T-helper 2 cell (primary cell): Measurements from ENCODE around the gene STAC3.

Source experiments
- DNase-seq, 5 experiments: peaks; one replicate each; pipeline versions ENCODE4 v3.0.0 to v3.0.0-alpha.2; 2012 to 2022

The STAC3 gene

DNA sequence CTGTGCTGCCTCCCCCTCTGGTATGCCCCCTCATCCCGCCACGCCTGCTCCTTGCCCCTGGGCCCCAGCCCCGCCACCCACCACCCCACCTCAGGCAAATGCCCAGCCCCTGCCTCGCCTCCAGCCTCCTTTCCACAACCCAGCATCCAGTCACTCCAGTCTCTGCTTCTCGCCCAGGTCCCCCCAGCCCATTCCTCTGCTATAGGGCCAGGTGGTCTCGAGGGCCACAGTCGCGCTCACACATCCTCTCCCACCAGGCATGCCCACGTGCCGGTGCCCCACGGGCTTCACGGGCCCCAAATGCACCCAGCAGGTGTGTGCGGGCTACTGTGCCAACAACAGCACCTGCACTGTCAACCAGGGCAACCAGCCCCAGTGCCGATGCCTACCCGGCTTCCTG is 40.5 kb downstream of the STAC3 start:
- no peak for DNase-seq

DNA sequence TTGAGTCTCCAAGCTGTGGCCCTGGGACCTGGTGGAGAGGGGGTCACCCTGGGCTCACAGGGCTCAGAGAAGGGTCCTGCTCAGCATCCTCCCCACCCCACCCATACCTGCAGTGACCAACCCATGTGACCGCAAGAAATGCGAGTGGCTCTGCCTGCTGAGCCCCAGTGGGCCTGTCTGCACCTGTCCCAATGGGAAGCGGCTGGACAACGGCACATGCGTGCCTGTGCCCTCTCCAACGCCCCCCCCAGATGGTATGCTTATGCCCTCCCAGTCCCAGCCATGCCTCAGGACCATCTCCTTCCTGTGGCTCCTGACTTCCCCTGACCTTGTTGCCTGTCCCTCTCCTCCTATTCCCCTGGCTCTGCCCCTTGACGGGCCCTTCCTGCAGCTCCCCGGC is 41.1 kb downstream of the STAC3 start:
- DNase-seq: no peak

DNA sequence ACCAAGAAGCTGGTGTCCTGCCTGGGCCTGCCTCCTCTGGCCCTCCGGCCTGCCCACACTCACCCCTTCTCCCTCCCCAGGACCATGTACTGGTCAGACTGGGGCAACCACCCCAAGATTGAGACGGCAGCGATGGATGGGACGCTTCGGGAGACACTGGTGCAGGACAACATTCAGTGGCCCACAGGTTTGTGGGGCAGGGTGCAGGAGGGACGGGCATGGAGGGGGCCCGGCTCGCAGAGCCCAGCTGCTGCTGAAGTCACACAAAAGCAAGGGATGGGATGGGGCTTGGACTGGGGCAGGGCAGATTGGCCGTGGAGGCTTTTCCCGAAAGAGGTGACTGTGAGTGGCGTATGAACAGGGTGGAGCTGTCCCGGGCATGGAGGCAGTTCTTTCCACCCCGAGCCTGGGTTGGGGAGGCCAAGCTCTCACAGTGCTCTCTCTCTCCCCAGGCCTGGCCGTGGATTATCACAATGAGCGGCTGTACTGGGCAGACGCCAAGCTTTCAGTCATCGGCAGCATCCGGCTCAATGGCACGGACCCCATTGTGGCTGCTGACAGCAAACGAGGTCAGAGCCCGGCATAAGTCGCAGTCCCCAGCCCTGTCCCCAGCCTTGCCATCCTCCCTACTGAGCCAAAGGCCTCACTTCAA is 42.2 kb downstream of the STAC3 start:
- no peak for DNase-seq

DNA sequence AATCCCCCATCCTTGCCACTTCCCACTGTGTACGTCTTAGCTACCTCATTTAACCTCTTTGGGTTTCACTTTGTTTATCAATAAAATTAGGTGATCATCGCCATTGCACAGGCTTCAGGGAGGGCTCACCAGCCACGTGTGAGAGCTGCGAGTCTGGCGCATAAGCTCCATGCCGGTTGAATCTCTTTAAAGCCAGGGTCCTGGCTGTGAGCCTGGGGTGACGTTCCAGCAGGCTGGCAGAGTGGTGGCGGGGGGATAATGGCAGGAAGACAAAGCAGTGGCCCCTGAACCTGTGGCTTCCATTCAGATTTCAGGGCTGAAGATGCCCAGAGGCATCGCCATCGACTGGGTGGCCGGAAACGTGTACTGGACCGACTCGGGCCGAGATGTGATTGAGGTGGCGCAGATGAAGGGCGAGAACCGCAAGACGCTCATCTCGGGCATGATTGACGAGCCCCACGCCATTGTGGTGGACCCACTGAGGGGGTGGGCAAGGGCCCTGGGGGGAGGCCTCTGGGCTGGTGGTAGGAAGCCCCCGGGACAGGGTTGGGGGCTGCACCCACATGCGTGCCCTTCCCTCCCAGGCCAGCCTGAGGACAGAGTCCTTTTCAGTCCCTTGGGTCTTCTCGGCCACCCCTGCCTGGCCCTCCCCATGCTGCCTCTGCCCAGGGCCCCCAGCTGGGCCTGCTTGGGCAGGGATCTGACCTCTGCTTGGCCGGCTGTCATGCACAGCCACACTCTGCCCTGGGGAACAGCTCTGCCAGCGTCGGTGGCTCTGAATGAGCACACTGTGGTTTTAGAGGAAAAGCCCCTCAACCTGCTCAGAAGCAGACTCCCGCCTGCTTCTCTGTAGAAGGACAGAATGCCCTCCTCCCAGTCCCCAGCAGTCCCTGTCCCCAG is 43.0 kb downstream of the STAC3 start:
- DNase-seq: no peak

DNA sequence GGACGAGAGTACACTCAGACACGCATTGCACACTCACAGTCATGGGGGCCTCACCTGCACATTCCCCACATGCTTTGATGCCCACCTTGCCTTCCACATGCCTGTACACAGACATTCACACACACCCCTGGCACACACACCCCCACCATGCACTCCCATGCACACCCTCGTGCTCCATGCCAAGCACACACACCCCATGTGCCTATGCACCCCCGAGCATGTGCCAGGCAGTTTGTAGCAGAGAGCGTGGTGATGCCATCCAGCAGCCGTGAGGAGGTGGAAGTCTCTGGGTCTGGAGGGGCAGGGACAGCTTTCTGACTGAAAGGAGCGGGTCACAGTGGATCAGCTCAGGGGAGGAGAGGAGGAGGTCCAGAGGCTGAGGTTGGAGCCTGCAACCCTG is 45.1 kb downstream of the STAC3 start:
- no peak for DNase-seq

DNA sequence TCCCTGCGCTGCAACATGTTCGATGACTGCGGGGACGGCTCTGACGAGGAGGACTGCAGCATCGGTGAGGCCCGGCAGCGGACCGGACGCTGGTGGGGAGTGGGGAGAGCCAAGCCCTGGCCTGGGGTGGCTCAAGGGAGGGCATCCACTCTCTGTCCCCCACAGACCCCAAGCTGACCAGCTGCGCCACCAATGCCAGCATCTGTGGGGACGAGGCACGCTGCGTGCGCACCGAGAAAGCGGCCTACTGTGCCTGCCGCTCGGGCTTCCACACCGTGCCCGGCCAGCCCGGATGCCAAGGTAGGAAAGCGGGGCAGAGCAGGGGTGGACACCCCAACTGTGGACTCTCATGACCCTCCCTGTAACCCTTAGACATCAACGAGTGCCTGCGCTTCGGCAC is 45.8 kb downstream of the STAC3 start:
- no peak for DNase-seq

DNA sequence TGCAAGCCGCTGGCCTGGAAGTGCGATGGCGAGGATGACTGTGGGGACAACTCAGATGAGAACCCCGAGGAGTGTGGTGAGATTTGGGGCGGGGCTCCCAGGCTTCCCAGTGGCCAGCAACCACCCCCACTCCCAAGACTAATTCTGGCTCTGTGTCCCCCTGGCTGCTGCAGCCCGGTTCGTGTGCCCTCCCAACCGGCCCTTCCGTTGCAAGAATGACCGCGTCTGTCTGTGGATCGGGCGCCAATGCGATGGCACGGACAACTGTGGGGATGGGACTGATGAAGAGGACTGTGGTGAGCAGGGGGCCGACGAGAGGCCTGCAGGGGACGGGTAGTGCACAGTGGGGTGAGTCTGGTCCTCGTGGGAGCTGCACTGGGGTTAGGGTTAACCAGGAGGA is 46.5 kb downstream of the STAC3 start:
- no peak for DNase-seq

DNA sequence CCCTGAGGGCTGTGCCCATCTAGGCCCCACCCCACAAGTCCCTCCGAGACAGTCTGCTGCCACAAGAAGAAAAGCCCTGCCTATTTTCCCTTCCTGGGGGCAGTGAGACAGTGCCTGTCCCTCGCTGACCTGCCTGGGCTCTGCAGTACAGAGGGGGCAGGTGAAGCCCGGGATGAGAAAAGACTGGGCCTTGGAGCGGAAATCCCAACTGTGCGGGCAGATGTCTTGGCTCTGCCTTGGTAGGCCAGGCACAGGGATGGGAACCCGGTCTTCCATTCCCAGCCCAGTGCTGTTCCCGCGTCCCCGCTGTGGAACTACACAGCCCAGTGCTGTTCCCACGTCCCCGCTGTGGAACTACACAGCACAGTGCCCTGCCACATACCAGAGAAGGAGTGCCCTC is 47.2 kb downstream of the STAC3 start:
- DNase-seq: no peak

DNA sequence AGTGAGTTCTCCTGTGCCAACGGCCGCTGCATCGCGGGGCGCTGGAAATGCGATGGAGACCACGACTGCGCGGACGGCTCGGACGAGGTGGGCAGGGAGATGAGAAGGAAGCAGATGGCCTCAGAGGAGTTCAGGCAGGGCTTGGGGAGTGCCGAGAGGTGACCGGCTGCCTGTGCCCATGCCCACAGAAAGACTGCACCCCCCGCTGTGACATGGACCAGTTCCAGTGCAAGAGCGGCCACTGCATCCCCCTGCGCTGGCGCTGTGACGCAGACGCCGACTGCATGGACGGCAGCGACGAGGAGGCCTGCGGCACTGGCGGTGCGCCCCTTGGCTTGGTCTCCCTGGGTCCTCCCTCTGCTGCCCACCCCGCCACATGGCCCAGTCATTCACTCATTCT is 47.8 kb downstream of the STAC3 start:
- DNase-seq: no peak

DNA sequence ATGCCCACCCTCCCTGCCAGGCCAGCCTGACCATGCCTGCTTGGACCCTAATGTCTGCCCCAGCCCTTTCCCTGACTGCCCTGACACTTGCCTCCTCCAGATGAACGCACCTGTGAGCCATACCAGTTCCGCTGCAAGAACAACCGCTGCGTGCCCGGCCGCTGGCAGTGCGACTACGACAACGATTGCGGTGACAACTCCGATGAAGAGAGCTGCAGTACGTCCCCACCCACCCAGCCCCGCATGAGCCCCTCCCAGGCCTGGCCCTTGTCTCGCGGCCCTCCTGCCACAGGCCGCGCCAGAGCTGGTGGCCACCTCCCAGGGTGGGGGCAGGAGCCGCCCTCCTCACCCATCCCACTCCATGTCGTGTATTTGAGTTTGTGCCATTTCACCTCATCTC is 48.7 kb downstream of the STAC3 start:
- DNase-seq: no peak

DNA sequence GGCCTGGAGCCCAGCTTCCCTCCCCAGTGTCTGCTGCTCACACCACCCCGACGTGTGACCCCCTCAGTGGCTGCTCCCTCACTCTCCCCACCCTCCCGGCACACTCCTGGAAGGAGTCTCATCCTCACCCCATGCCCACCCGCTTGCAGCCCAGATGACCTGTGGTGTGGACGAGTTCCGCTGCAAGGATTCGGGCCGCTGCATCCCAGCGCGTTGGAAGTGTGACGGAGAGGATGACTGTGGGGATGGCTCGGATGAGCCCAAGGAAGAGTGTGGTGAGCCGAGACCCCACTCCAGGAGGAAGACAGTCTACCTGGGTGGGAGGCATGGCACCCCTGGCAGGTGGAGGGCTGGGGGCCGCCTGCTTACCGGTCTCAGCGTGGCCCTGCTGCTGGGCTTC is 49.4 kb downstream of the STAC3 start:
- DNase-seq: no peak

DNA sequence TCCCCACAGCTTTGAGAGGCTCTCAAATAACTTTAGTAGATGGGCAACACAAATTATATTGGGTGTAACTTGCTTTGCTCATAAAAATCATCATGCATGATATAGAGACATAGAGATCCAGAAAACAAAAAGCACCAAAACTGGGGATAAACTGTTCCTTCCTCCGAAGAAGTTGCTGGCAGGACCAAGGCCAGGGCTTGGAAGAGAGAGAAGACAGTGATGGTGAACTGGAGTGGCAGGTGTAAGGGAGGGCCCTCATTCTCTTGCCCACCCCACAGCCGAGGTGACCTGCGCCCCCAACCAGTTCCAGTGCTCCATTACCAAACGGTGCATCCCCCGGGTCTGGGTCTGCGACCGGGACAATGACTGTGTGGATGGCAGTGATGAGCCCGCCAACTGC is 49.8 kb downstream of the STAC3 start:
- no peak for DNase-seq

DNA sequence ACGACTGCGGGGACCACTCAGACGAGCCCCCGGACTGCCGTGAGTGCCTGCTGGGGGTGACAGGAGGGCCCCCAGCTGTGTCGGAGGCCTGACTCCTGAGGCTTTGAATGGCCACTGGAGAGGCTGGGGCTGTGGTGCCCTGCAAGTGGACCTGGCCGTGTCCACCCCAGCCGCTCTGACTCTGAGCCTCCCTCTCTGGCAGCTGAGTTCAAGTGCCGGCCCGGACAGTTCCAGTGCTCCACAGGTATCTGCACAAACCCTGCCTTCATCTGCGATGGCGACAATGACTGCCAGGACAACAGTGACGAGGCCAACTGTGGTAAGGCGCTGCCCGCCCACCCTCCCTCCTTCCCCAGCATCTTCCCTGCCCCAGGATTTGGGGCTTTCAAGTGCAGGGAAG is 50.5 kb downstream of the STAC3 start:
- DNase-seq: no peak

DNA sequence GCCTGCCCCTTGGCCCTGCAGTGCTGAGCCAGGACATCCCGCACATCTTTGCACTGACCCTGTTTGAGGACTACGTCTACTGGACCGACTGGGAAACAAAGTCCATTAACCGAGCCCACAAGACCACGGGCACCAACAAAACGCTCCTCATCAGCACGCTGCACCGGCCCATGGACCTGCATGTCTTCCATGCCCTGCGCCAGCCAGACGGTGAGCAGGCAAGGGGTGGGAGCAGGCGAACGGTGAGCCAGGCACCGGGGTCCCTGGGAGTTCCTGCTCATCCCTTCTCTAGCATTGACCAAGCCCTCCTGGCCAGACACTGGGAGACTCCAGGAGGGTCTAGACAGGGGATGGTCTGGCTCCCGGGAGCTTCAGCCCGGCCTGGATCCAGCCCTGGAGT is 51.8 kb downstream of the STAC3 start:
- DNase-seq: no peak

DNA sequence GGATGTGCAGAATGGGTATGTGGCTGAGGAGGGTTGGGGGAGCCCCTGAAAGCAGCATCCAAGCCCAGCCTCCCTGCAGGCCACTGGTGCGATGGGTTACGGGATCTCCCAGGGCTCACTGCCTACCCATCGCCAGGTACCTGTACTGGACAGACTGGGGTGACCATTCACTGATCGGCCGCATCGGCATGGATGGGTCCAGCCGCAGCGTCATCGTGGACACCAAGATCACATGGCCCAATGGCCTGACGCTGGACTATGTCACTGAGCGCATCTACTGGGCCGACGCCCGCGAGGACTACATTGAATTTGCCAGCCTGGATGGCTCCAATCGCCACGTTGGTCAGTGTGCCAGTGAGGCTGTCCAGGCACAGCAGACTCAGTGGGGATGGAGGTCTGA is 52.7 kb downstream of the STAC3 start:
- DNase-seq: no peak

DNA sequence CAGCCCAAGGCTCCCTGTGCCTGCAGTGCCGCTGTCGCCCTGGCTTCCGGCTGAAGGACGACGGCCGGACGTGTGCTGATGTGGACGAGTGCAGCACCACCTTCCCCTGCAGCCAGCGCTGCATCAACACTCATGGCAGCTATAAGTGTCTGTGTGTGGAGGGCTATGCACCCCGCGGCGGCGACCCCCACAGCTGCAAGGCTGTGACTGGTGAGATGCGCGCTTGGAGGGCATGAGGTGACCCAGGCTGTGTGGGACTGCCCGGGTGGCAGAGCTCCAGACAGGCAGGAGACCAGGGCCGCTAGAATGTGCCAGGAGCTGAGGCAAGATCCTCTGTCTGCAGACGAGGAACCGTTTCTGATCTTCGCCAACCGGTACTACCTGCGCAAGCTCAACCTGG is 54.0 kb downstream of the STAC3 start:
- no peak for DNase-seq

DNA sequence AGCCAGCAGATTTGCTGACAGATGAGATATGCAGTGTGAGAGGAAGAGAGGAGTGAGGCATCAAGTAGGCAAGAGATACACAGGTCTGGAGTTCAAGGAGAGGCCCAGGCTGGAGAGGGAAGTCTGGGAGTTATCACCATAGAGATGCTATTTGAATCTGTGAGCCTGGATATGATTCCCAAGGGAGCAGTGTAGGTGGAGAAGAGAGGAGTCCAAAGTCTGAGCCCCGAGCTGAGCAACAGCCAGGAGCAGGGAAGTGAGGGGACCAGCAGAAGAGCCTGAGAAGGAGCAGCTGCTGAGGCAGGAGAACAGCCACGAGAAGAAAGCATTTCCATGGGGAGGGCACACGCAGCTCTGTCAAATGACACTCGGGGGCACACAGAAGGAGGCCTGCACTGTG is 54.5 kb downstream of the STAC3 start:
- DNase-seq: no peak

DNA sequence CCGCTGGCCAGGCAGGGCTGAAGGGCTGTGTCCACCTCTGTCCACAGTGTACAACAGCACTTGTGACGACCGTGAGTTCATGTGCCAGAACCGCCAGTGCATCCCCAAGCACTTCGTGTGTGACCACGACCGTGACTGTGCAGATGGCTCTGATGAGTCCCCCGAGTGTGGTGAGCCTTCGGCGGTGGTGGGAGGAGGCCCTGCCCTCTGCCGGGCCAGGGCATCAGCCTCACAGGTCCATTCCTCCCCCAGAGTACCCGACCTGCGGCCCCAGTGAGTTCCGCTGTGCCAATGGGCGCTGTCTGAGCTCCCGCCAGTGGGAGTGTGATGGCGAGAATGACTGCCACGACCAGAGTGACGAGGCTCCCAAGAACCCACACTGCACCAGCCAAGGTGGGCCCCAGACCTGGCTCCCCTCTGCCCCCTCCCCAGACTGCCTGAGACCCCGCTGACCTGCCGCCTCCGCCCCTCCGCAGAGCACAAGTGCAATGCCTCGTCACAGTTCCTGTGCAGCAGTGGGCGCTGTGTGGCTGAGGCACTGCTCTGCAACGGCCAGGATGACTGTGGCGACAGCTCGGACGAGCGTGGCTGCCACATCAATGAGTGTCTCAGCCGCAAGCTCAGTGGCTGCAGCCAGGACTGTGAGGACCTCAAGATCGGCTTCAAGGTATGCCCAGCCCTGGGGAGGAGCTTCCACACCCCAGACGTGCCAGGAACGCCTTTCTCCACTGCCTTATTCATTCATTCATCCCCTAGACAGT is 55.2 kb downstream of the STAC3 start:
- no peak for DNase-seq

DNA sequence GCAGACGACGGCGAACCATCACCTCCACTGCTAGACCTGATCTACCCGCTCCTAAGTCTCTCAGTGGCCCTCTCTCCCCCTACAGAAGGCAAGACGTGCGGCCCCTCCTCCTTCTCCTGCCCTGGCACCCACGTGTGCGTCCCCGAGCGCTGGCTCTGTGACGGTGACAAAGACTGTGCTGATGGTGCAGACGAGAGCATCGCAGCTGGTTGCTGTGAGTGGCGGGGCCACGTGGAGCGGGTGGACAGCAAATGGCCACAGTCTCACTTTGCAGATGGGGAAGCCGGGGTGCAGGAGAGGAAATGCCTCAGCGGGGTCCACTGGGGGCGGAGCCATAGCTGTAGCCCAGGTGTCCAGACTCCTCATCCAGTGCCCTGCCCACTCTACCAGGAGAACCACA is 55.8 kb downstream of the STAC3 start:
- DNase-seq: no peak

DNA sequence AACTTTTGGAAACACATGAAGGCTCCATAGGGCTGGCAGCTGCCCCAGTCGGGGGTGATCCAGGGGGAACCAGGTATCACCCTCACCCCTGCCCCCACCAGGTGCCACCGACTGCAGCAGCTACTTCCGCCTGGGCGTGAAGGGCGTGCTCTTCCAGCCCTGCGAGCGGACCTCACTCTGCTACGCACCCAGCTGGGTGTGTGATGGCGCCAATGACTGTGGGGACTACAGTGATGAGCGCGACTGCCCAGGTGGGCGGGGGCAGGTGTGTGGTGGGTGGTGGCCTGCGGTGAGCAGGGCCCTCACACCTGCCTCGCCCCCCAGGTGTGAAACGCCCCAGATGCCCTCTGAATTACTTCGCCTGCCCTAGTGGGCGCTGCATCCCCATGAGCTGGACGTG is 56.7 kb downstream of the STAC3 start:
- DNase-seq: no peak

DNA sequence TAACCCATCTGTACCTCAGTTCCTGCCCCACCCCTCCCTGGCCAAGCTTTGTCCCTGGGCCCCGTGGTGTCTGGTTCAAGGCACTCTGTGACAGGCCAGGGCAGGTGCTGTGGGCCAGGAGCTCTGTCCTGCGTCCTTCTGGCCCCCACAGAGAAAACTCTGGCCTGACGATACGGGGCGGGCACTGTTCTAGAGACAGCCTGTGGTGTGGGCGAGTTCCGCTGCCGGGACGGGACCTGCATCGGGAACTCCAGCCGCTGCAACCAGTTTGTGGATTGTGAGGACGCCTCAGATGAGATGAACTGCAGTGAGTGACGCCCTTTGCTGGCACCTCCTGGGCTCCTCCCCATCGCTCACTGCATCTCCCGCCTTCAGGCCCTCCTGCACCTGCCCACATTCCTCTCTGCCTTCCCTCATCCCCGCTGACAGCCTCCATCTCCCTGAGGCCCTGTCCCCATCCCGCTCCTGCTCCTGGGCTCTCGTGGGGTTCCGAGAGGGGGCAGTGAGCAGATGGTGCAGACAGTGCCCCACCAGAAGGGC is 57.2 kb downstream of the STAC3 start:
- no peak for DNase-seq
